Adrenal gland (tissue), 12 donors: ENCODE results near the gene CENPF. TPM values are rescaled to one million over a fixed set of nuclear protein-coding genes. Genes with fewer than 3 reads are reported as not detected.

Experiments used
- DNase-seq, 7 donors: peaks; one replicate each; pipeline ENCODE4 v3.0.0-alpha.2; 2019 to 2020
- H3K27ac ChIP-seq, 5 donors: fragments of 200-600 bp; sonication (generic) in 4 of 5; 1 replicate in 3 of 5; 2 replicates in 2 of 5; pipeline versions ENCODE4 v1.5.1 to v1.8.0; 2016 to 2020; ENCODE audit warnings: mild to moderate bottlenecking in 1 of 5
- H3K27me3 ChIP-seq: fragments of 200-600 bp; 2 replicates; pipeline ENCODE4 v1.8.0; 2021
- H3K36me3 ChIP-seq, 2 donors: fragments of 200-600 bp; replicated peaks in 1 of 2; 1 replicate in 1 of 2; 2 replicates in 1 of 2; pipeline versions ENCODE4 v1.5.1 to v1.8.0; 2018 to 2022
- H3K4me1 ChIP-seq, 2 donors: fragments of 200-600 bp; replicated peaks in 1 of 2; 1 replicate in 1 of 2; 2 replicates in 1 of 2; pipeline versions ENCODE4 v1.5.1 to v1.8.0; 2018 to 2021
- H3K4me3 ChIP-seq, 4 donors: fragments of 200-600 bp; sonication (generic) in 3 of 4; one replicate each; pipeline ENCODE4 v1.5.1; 2016 to 2018
- H3K9me3 ChIP-seq, 3 donors: fragments of 200-600 bp; sonication (generic) in 1 of 3; replicated peaks in 1 of 3; 1 replicate in 2 of 3; 2 replicates in 1 of 3; pipeline versions ENCODE4 v1.5.1 to v1.8.0; 2016 to 2021
- CTCF ChIP-seq, 6 experiments: fragments of 450-650 bp in 4 of 6; fragments of 200-600 bp in 2 of 6; sonication (generic) in 1 of 6; IDR thresholded peaks; 1 replicate in 5 of 6; 2 replicates in 1 of 6; pipeline versions ENCODE4 v1.5.1 to v1.8.0; 2016 to 2021; ENCODE audit warnings: antibody characterized with exemption in 6 of 6, mild to moderate bottlenecking in 2 of 6, moderate library complexity in 1 of 6
- POLR2A ChIP-seq, 2 donors: fragments of 450-650 bp; IDR thresholded peaks; one replicate each; pipeline ENCODE4 v1.6.1; 2017; ENCODE audit warnings: antibody characterized with exemption in 2 of 2, mild to moderate bottlenecking in 2 of 2, moderate library complexity in 1 of 2
- WGBS, 4 donors: extraction: QIAGEN DNeasy Blood & Tissue Kit in 2 of 4; methylation state at CpG; one replicate each; pipeline versions ENCODE4 v1.1.5 to v1.1.7; 2013 to 2017; 5-methylcytosine and 5-hydroxymethylcytosine counted together
- intact Hi-C, 2 donors: fragments of 100-400 bp; cut with DNase I; formaldehyde crosslinking; loops; one replicate each; pipeline versions ENCODE4 v1.14.1 to v1.15.0; 2022 to 2023
- polyA plus RNA-seq, 3 donors: library from polyadenylated mRNA; stranded (reverse); fragments of 200-250 nt in 2 of 3; fragments of 350-450 nt in 1 of 3; fragmentation: Illumina TruSeq in 1 of 3; extraction: RNeasy Lipid Tissue Mini Kit (QIAGEN cat#74804) in 1 of 3; gene quantifications; one replicate each; pipeline ENCODE4 v1.2.3, GENCODE V29; 2013 to 2014
- total RNA-seq, 9 donors: library from RNA; depleted of rRNA in 4 of 9; stranded (reverse); fragments of >200 nt in 4 of 9; fragments of 120-200 nt in 1 of 9; fragmentation: NEBNext Ultra II Directional in 1 of 9; extraction: Animal tissue kit (Norgen Biotek cat#: 25700) in 1 of 9; gene quantifications; one replicate each; pipeline versions ENCODE4 v1.1.0 to v1.2.4, GENCODE V29; 2013 to 2023
- donor health status: healthy with polysubstance abuse.
- donor health status: Bipolar disorder and iron deficiency.
- donor health status: DM: yes; HTN: yes; CAD: no.
- donor health status: DM: no; HTN: no; CAD: no.
- donor health status: DM: no; HTN: no; CAD: no.
- donor health status: DM: yes; HTN: yes; CAD: no.

CENPF gene
- total and polyA plus RNA-seq, 12 donors = 0.48 to 36.2 (median 2.9) TPM

GRCh38 chr1:214686497-214686896 lies 83.5 kb downstream of the CENPF start:
- WGBS, 4 donors = 79 to 91% (median 87%) methylated on average over 5 of the region's 5 CpGs
- Histone ChIP-seq H3K9me3 (no peaks in the 10 kb centered on the region), H3K27ac (no peak overlapping the region), H3K27me3 (no peaks in the 10 kb centered on the region), H3K4me3 (no peak overlapping the region), H3K4me1 (no peaks in the 10 kb centered on the region), H3K36me3 (no peaks in the 10 kb centered on the region)
- no peak for TF ChIP-seq CTCF (IDR thresholded peaks at IDR 0.05)
- TF ChIP-seq POLR2A (IDR thresholded peaks at IDR 0.05) = no peak
- intact Hi-C loops = no loop called here
- no peak for DNase-seq

GRCh38 chr1:214688891-214689290 lies 85.9 kb downstream of the CENPF start:
- Histone ChIP-seq H3K4me3 (no peak overlapping the region), H3K4me1 (no peaks in the 10 kb centered on the region), H3K36me3 (no peaks in the 10 kb centered on the region), H3K9me3 (no peaks in the 10 kb centered on the region), H3K27me3 (no peaks in the 10 kb centered on the region), H3K27ac (no peak overlapping the region)
- intact Hi-C loops = no loop called here
- no peak for DNase-seq
- no peak for TF ChIP-seq CTCF (IDR thresholded peaks at IDR 0.05)
- WGBS, 4 donors = 75 to 87% (median 80%) methylated on average over 3 of the region's 3 CpGs

- Histone ChIP-seq H3K4me1 (no peaks in the 10 kb centered on the region), H3K4me3 (no peak overlapping the region), H3K27ac (no peak overlapping the region), H3K27me3 (no peaks in the 10 kb centered on the region), H3K36me3 (no peaks in the 10 kb centered on the region), H3K9me3 (no peaks in the 10 kb centered on the region)
- 74 to 98% (median 83%) methylated on average over 4 of the region's 4 CpGs for WGBS, 4 donors
- no peak for DNase-seq
- no peak for TF ChIP-seq CTCF (IDR thresholded peaks at IDR 0.05)
- TF ChIP-seq POLR2A (IDR thresholded peaks at IDR 0.05) = no peak
- intact Hi-C loops = no loop called here
These were observed 91.8 kb downstream of the CENPF start for GRCh38 chr1:214694769-214695168.

- intact Hi-C loops = no loop called here
- no peak overlapping the region for H3K4me3 ChIP-seq
- H3K27ac ChIP-seq = no peak overlapping the region
- no peaks in the 10 kb centered on the region for H3K4me1 ChIP-seq
- WGBS, 4 donors = 89 to 96% (median 91%) methylated on average over 1 of the region's 1 CpG
- H3K9me3 ChIP-seq = no peaks in the 10 kb centered on the region
- no peaks in the 10 kb centered on the region for H3K36me3 ChIP-seq
- no peaks in the 10 kb centered on the region for H3K27me3 ChIP-seq
- no peak for TF ChIP-seq CTCF (IDR thresholded peaks at IDR 0.05)
- no peak for TF ChIP-seq POLR2A (IDR thresholded peaks at IDR 0.05)
- DNase-seq = no peak
These were observed 95.6 kb downstream of the CENPF start for GRCh38 chr1:214698559-214698958.
